ENCODE measurements around the gene RNF111.

DNA sequence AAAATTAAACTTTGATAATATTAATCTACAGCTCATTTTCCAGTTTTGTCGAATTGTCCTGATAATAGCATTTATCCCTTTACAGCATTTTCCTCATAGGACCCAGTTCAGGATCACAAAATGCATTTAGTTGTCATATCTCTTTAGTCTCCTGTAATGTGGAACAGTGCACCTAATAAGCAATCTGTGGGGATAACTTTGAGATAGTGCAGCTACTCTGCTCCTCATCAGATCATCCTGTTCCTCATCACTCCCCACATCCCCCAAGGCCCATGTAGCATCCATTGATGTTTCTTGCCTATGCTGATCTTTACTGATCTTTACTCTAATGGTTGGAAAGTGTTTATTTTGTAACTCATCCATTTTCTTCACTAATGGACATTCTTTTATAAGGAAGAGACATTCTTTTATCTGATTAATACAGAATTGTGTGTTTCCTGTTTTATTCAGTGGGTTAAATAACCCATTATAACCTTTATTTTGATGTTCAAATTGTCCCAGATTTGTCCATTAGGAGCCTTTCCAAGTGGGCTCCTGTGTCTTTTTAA, 7.5 kb downstream of the RNF111 start:
- TF ChIP-seq, protein P1, sequence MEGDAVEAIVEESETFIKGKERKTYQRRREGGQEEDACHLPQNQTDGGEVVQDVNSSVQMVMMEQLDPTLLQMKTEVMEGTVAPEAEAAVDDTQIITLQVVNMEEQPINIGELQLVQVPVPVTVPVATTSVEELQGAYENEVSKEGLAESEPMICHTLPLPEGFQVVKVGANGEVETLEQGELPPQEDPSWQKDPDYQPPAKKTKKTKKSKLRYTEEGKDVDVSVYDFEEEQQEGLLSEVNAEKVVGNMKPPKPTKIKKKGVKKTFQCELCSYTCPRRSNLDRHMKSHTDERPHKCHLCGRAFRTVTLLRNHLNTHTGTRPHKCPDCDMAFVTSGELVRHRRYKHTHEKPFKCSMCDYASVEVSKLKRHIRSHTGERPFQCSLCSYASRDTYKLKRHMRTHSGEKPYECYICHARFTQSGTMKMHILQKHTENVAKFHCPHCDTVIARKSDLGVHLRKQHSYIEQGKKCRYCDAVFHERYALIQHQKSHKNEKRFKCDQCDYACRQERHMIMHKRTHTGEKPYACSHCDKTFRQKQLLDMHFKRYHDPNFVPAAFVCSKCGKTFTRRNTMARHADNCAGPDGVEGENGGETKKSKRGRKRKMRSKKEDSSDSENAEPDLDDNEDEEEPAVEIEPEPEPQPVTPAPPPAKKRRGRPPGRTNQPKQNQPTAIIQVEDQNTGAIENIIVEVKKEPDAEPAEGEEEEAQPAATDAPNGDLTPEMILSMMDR (IDR thresholded peaks at IDR 0.05 in 2 of 3, conservative IDR thresholded peaks at IDR 0.05 in 1 of 3; ENCODE audit: control insufficient read depth in 2 of 3, extremely low read depth in 1 of 3, insufficient read depth in 1 of 3, low read depth in 3 of 3, low read length in 3 of 3) = no peak
- no peak for TF ChIP-seq BHLHE40 (IDR thresholded peaks at IDR 0.05; ENCODE audit: borderline replicate concordance in 1 of 2, low read depth in 2 of 2, low read length in 1 of 2)
- no peak for TF ChIP-seq NFXL1 (IDR thresholded peaks at IDR 0.05; ENCODE audit: borderline replicate concordance)
- no peak for TF ChIP-seq IRF4 (IDR thresholded peaks at IDR 0.05; ENCODE audit: low read depth, low read length)
- TF ChIP-seq, protein P2, sequence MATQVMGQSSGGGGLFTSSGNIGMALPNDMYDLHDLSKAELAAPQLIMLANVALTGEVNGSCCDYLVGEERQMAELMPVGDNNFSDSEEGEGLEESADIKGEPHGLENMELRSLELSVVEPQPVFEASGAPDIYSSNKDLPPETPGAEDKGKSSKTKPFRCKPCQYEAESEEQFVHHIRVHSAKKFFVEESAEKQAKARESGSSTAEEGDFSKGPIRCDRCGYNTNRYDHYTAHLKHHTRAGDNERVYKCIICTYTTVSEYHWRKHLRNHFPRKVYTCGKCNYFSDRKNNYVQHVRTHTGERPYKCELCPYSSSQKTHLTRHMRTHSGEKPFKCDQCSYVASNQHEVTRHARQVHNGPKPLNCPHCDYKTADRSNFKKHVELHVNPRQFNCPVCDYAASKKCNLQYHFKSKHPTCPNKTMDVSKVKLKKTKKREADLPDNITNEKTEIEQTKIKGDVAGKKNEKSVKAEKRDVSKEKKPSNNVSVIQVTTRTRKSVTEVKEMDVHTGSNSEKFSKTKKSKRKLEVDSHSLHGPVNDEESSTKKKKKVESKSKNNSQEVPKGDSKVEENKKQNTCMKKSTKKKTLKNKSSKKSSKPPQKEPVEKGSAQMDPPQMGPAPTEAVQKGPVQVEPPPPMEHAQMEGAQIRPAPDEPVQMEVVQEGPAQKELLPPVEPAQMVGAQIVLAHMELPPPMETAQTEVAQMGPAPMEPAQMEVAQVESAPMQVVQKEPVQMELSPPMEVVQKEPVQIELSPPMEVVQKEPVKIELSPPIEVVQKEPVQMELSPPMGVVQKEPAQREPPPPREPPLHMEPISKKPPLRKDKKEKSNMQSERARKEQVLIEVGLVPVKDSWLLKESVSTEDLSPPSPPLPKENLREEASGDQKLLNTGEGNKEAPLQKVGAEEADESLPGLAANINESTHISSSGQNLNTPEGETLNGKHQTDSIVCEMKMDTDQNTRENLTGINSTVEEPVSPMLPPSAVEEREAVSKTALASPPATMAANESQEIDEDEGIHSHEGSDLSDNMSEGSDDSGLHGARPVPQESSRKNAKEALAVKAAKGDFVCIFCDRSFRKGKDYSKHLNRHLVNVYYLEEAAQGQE (IDR thresholded peaks at IDR 0.05; ENCODE audit: low read depth, low read length) = no peak

Data from GM12878 (cell line).